Fibroblast of the aortic adventitia (primary cell): ENCODE results near the gene CUL9. TPM values are rescaled to one million over a fixed set of nuclear protein-coding genes. Genes with fewer than 3 reads are reported as not detected.

ENCODE experiments used
- DNase-seq: peaks from one replicate; pipeline ENCODE4 v3.0.0-alpha.2; 2010; ENCODE audit warnings: low read depth
- H3K4me3 ChIP-seq: 2 replicates; pipeline ENCODE4 v1.5.1; 2011; ENCODE audit warnings: low read depth, mild to moderate bottlenecking, control low read depth, low read length, moderate library complexity
- total RNA-seq: library from RNA; depleted of rRNA; stranded (reverse); fragments of >200 nt; gene quantifications from 2 replicates; pipeline ENCODE4 v1.2.3, GENCODE V29; 2012; ENCODE audit warnings: low replicate concordance
- TF ChIP-seq, protein P1 (sequence below): IDR thresholded peaks from 2 replicates; pipeline ENCODE4 v1.5.1; 2011; ENCODE audit warnings: mild to moderate bottlenecking, low read length, control low read depth, inconsistent platforms; ENCODE audit not compliant: insufficient read depth

CUL9 gene
- total RNA-seq, 1 donor = 28.7 TPM

DNA sequence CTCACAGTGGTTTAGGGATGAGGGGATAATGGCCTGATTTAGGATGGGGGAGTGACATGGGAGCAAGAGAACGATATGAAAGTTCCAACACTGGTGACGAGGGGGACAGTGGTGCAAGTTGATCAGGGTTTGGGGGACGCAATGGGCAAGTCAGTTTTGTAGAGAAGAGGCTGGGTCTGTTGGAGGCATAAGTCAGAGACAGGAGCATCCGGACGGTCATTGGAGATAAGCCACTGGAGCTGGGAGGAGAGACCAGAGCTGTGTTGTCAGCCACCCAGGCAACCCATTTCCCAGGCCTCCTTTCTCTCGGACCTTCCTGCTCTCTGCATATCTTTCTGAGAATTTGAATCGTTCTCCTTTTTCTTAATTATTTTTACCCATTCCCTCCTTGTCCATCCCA, 37.8 kb downstream of the CUL9 start:
- TF ChIP-seq, protein P1, sequence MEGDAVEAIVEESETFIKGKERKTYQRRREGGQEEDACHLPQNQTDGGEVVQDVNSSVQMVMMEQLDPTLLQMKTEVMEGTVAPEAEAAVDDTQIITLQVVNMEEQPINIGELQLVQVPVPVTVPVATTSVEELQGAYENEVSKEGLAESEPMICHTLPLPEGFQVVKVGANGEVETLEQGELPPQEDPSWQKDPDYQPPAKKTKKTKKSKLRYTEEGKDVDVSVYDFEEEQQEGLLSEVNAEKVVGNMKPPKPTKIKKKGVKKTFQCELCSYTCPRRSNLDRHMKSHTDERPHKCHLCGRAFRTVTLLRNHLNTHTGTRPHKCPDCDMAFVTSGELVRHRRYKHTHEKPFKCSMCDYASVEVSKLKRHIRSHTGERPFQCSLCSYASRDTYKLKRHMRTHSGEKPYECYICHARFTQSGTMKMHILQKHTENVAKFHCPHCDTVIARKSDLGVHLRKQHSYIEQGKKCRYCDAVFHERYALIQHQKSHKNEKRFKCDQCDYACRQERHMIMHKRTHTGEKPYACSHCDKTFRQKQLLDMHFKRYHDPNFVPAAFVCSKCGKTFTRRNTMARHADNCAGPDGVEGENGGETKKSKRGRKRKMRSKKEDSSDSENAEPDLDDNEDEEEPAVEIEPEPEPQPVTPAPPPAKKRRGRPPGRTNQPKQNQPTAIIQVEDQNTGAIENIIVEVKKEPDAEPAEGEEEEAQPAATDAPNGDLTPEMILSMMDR = no peak

DNA sequence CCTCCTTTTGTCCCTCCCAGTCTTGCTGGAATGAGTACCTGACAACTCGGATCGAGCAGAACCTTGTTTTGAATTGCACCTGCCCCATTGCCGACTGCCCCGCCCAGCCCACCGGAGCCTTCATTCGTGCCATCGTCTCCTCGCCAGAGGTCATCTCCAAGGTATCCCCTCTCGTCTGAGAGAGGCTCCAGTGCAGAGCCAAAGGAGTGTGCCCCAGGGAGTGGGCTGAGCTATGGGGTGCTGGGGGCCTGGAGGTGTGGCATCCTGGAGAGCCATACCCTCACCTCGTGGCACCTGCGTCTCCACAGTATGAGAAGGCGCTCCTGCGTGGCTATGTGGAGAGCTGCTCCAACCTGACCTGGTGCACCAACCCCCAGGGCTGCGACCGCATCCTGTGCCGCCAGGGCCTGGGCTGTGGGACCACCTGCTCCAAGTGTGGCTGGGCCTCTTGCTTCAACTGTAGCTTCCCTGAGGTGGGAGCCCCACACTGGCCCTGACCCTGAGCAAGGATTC, 38.5 kb downstream of the CUL9 start:
- TF ChIP-seq, protein P1 = no peak
- DNase-seq = no peak
- H3K4me3 ChIP-seq = no peak overlapping the region

More for the DNA sequence above, 37.8 kb downstream of the CUL9 start:
- no peak overlapping the region for H3K4me3 ChIP-seq
- DNase-seq = no peak

DNA sequence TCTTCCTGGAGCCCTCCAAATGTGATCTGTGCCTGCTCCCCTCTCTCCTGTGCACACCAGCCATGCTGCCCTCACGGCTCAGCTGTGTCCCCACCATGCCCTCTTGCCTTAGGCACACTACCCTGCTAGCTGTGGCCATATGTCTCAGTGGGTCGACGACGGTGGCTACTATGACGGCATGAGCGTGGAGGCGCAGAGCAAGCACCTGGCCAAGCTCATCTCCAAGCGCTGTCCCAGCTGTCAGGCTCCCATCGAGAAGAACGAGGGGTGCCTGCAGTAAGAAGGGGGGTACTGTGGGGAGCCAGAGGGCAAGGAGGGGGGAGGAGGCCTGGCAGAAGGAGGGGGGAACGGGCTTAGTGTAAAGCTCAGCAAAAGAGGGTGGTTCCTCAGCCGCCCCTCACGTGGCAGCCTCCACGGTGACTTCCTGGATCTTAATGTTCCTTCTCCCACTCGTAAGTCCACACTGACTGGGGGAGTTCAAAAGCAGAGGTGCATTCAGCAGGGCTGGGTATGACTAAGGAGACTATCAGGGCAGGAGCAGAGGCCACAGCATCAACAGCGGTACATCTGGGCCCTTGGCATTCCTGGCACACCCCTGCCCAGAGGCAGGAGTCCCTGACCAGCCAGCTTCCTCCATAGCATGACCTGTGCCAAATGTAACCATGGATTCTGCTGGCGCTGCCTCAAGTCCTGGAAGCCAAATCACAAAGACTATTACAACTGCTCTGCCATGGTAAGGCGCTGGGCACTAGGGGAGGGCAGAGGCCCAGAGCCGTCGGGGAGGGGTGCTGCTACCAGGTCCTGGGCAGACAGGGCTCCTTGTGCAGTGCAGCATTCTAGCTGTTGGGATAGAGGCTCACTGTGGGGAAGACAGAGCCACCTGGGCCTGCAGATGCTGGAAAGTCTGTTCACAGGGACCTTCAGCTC, 39.3 kb downstream of the CUL9 start:
- peak; percentile 6 for DNase-seq
- TF ChIP-seq, protein P1 = no peak

DNA sequence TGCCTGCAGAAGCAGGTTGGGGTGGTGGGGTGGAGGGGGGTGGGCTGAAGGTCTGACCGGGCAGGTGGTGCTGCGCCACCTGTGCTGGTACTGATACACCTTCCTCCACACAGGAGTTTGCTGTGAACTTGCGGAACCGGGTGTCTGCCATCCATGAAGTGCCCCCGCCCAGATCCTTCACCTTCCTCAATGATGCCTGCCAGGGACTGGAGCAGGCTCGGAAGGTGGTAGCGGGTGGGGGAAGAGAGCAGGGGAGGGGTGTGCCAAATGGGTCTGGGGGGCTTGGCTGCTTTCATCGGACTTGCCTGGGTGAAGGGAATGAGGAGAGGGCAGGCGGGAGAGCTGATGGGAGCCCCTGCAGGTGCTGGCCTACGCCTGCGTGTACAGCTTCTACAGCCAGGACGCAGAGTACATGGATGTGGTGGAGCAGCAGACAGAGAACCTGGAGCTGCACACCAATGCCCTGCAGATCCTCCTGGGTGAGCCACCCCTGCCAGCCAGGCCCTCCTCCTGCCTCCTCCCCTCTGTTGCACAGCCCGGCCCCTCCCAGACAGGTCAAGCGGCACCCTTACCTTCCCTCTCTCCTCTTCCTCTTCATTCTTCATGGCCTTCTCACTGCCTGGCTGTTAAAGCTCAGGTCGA, 40.5 kb downstream of the CUL9 start:
- no peak overlapping the region for H3K4me3 ChIP-seq
- no peak for DNase-seq
- TF ChIP-seq, protein P1 = no peak

More for the DNA sequence above, 39.3 kb downstream of the CUL9 start:
- no peak overlapping the region for H3K4me3 ChIP-seq

DNA sequence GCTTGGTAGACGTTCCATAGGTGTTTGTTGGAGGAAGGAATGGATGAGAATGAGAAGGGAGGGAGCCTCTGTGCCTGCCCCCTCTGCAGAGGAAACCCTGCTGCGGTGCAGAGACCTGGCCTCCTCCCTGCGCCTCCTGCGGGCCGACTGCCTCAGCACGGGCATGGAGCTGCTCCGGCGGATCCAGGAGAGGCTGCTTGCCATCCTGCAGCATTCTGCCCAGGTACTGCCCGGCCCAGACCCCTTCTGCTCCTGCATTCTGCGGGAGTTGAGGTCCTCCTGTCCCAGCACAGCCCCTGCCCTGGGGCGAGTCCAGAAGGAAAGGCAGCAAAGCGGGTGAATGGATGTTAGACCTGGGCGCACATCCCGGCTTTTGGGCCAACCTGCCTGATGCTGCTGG, 41.2 kb downstream of the CUL9 start:
- H3K4me3 ChIP-seq = no peak overlapping the region
- TF ChIP-seq, protein P1 = no peak
- DNase-seq = no peak

DNA sequence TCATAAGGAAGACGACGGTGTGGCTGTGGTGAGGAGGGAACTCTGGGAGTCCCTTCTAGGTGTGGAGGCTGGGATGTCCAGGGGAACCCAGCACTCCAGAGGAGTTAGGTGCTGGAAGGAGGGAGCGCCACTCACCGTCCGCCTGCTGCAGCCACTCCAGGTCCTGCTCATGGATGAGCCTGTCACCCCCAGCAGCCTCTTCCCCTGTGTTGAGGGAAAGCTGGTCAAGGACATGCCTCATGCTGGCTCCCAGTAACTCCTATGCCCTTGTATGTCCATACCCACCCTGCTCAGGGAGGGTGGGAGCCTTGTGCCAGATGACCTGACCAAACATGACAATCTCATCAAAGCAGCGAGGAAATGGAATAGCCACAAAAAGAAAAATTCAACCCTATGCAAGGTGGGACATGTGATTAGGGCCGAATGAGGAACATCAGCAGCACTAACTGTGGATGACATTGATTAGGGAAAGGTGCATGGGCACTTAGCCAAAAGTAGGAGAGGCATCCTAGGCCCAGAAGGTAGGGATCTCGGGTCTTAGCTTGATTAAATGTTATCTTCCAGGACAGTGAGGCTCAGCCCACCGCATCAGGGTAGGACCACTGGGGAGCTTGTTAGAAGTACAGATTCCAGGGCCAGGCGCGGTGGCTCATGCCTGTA, 44.3 kb downstream of the CUL9 start:
- no peak overlapping the region for H3K4me3 ChIP-seq
- DNase-seq = no peak
- TF ChIP-seq, protein P1 = no peak
